ENCODE measurements around the gene FAF1.
"Not testable (repeated sequence)": the region's sequence is repeated elsewhere in the genome, so short reads cannot be mapped to it uniquely, and the experiment has no call there.

FAF1 gene

GRCh38 chr1:50750021-50750619 is 209.9 kb downstream of the FAF1 start:
- no peak for DNase-seq

- no peak for DNase-seq
Observed at GRCh38 chr1:50747394-50747793, 212.7 kb downstream of the FAF1 start.

- DNase-seq = no peak
Observed at GRCh38 chr1:50742523-50742922, 217.5 kb downstream of the FAF1 start.

- DNase-seq = no peak
Observed at GRCh38 chr1:50739125-50739524, 220.9 kb downstream of the FAF1 start.

- DNase-seq = no peak
Observed at GRCh38 chr1:50735443-50735842, 224.6 kb downstream of the FAF1 start.

- not testable (repeated sequence) for DNase-seq
Observed at GRCh38 chr1:50727578-50727977, 232.5 kb downstream of the FAF1 start.

GRCh38 chr1:50724626-50725286 is 235.3 kb downstream of the FAF1 start:
- DNase-seq = no peak

GRCh38 chr1:50720457-50721053 is 239.5 kb downstream of the FAF1 start:
- no peak for DNase-seq

- DNase-seq = no peak
Observed at GRCh38 chr1:50719126-50719525, 240.9 kb downstream of the FAF1 start.

- DNase-seq = no peak
Observed at GRCh38 chr1:50717327-50717726, 242.7 kb downstream of the FAF1 start.

- DNase-seq = not testable (repeated sequence)
Observed at GRCh38 chr1:50716455-50716854, 243.6 kb downstream of the FAF1 start.

- DNase-seq = no peak
Observed at GRCh38 chr1:50710099-50710498, 250.0 kb downstream of the FAF1 start.

GRCh38 chr1:50707824-50708223 is 252.2 kb downstream of the FAF1 start:
- no peak for DNase-seq

GRCh38 chr1:50705699-50706098 is 254.4 kb downstream of the FAF1 start:
- no peak for DNase-seq

GRCh38 chr1:50705041-50705440 is 255.0 kb downstream of the FAF1 start:
- DNase-seq = no peak

- DNase-seq = peak; percentile 50
Observed at GRCh38 chr1:50704126-50704525, 255.9 kb downstream of the FAF1 start.

GRCh38 chr1:50703240-50703639 is 256.8 kb downstream of the FAF1 start:
- peak; percentile 17 for DNase-seq

GRCh38 chr1:50702395-50702794 is 257.7 kb downstream of the FAF1 start:
- peak; percentile 35 for DNase-seq

- DNase-seq = peak; percentile 56
Observed at GRCh38 chr1:50701706-50702317, 258.3 kb downstream of the FAF1 start.

- DNase-seq = peak; percentile 55
Observed at GRCh38 chr1:50700621-50701020, 259.4 kb downstream of the FAF1 start.

GRCh38 chr1:50700214-50700613 is 259.9 kb downstream of the FAF1 start:
- peak; percentile 91 for DNase-seq

- no peak for DNase-seq
Observed at GRCh38 chr1:50699795-50700194, 260.3 kb downstream of the FAF1 start.

- DNase-seq = no peak
Observed at GRCh38 chr1:50697440-50698421, 262.3 kb downstream of the FAF1 start.

Data from NCI-H1092 treated with DMSO at 0.1 percent for 48 hours (cell line).